Activated CD4-positive, alpha-beta T cell treated with anti-CD3 and anti-CD28 coated beads, Interleukin-10, Interleukin-2, amounts not matched to agents 100 ng/mL and 50 ng/mL, durations not matched to agents 16 hours and 8 hours (primary cell): ENCODE measurements around the gene SLC19A2.
A peak's percentile ranks its signal among the peaks of the same experiment; 100 is the strongest.
"Not testable (repeated sequence)": the region's sequence is repeated elsewhere in the genome, so short reads cannot be mapped to it uniquely, and the experiment has no call there.

Experiments
- DNase-seq: peaks from one replicate; pipeline ENCODE4 v3.0.0-alpha.2; 2020

SLC19A2 gene

GRCh38 chr1:169508432-169509338, 22.9 kb upstream of the SLC19A2 start:
- no peak for DNase-seq

DNA sequence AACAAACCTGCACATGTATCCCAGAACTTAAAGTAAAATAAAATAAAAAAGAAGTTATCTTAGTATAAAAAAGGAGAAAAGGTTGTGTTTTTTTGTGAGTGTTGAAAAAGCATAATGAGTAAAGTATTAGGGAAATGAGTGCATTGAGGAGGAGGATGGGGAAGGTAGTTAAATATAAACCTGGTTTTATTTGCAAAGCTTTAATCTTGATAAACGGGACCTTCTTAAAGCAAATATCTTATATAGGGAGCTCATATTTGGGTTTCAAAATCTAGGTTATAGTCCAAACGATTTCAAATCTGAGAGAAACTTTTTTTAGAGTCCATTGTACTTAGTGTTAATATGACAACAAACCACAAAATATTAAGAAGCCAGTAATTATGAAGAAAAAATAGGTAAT, 21.7 kb upstream of the SLC19A2 start:
- DNase-seq = no peak

DNA sequence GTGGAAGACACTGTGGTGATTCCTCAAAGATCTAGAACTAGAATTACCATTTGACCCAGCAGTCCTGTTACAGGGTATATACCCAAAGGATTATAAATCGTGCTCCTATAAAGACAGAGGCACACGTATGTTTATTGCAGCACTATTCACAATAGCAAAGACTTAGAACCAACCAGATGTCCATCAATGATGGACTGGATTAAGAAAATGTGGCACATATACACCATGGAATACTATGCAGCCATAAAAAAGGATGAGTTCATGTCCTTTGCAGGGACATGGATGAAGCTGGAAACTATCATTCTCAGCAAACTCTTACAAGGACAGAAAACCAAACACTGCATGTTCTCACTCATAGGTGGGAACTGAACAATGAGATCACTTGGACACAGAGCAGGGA, 17.9 kb upstream of the SLC19A2 start:
- DNase-seq = not testable (repeated sequence)

- DNase-seq = no peak
Observed at GRCh38 chr1:169499807-169500206, 14.1 kb upstream of the SLC19A2 start.

GRCh38 chr1:169497317-169497716, 11.6 kb upstream of the SLC19A2 start:
- no peak for DNase-seq

GRCh38 chr1:169495916-169496315, 10.2 kb upstream of the SLC19A2 start:
- no peak for DNase-seq

DNA sequence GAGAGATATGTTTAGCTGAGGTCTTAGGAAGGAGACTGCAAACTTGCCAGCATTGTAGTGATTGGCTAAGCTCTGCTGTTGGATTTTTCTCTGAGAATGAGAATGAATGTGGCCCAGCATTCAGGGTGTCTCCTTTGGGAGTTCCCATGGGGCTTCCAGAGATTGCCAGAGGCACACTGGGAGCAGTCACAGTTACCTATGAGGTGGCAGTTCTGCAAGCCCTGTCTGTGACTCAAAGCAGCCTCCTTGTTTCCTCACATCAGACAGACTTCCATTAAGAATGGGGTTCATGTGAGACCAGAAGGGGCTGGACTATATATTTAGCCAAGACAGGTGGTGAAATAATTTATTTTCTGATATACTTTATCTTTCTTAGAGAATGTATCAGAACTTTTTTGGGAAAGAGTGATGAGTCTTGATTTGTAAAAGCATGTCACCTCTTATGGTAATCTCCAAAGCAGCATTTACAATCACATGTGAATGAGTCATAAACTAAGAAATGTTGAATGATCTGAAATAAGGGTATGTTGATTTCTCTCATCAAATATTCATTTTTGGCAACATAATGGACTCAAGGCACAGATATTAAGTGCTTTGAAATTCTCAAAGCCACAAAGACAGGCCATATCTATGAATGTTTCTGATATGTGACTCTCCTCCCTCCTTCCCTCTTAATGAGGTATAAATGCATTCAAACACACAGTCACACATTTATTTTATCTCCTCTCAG, 9.5 kb upstream of the SLC19A2 start:
- peak; percentile 37 for DNase-seq

GRCh38 chr1:169494343-169494742, 8.6 kb upstream of the SLC19A2 start:
- no peak for DNase-seq

DNA sequence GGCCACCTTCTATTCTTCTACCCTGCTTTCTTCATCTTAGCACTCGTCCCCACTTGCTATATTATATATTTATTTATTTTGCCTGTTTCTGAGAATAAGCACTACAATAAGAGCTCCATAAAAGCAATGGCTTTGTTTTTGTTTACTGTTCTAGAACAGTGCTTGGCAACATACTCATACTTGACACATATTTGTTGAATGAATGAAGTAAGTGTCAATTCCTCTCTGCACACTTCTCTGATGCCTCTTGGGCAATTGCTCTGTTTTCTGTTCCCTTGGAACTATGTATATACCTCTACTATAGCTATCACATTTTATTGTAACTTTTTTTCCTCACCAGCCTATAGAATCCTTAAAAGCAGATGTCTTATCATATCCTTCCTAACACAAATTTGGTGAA, 7.5 kb upstream of the SLC19A2 start:
- no peak for DNase-seq

- DNase-seq = peak; percentile 90
Observed at GRCh38 chr1:169491845-169492281, 6.1 kb upstream of the SLC19A2 start.

DNA sequence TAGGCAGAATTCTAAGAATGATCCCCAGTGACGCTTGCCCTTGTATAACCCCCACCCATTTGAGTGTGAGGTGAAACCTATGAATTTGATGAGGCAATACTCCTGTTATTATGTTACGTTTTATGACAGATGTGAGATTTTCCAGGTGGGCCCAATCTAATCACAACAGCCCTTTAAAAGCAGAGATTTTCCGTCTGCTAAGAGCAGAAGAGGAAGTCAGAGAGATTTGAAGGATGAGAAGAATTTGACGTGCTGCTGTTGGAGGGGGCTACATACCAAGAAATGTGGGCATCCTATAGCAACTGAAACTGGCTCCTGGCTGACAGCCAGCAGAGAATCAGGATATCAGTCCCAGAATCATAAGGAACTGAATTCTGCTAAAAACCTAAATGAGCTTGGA, 2.4 kb upstream of the SLC19A2 start:
- no peak for DNase-seq

- DNase-seq = no peak
Observed at GRCh38 chr1:169487561-169487960, 1.8 kb upstream of the SLC19A2 start.

- DNase-seq = no peak
Observed at GRCh38 chr1:169487133-169487532, 1.4 kb upstream of the SLC19A2 start.

- no peak for DNase-seq
Observed at GRCh38 chr1:169486281-169487051, 722 bp upstream of the SLC19A2 start.

GRCh38 chr1:169484683-169485430, 887 bp downstream of the SLC19A2 start:
- DNase-seq = peak; percentile 42

DNA sequence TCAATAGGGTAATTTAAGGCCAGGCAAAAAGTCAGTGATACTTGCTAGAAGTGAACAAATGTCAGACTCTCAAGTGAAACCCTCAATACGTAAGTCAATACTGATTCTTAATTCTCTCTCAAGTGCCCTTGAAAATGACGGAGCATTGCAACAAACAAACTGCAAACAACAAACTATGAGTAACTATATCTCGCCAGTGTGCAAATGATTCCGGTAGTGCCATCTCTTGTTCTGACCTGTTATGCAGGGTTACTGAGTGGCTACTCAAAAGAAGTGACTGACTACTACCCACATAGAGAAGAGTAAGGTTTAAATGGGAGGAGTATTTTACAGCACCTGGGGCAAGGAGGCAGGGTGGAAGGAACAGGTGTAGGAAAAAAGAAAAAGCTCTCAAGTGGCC, 1.6 kb downstream of the SLC19A2 start:
- no peak for DNase-seq

DNA sequence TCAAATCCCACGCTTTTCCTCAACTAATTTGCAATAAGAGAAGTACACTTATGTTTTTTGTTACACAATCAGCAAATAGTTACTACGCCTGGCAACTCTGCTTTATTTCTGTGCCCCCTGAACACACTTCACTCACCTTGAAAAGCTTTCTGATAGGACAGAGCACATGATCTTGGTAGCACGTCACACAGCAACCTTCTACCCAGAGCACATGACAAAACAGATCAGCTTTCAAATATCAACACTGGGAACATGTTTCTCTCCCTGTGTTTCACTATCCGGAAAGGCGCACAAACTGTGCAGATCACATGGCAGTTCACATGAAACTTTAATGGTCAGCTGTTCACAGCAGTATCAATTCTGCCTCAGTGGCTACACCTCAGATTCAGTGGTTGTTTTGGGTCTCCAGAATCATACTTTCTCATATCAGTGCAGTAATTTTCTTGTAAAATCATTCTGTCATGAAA, 2.2 kb downstream of the SLC19A2 start:
- DNase-seq = no peak

- no peak for DNase-seq
Observed at GRCh38 chr1:169479363-169480066, 6.2 kb downstream of the SLC19A2 start.

DNA sequence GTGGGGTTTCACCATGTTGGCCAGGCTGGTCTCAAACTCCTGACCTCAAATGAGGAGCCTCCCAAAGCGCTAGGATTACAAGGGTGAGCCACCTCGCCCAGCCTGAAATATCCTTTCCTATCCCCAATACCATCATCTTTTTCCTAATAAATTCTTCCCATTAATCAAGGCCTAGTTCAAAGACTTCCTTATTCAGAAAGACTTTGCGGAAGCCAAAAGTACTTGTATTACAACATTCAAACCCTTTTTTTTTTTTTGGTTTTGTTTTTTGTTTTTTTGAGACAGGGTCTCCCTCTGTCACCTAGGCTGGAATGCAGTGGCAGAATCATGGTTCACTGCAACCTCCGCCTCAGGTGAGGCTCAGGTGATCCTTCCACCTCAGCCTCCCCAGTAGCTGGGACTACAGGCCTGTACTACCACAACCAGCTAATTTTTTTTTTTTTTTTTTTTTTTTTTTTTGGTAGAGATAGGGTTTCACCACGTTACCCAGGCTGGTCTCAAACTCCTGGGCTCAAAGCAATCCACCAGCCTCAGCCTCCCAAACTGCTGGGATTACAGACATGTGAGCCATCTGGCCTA, 7.6 kb downstream of the SLC19A2 start:
- no peak for DNase-seq

GRCh38 chr1:169475806-169476387, 9.8 kb downstream of the SLC19A2 start:
- DNase-seq = no peak
